Central memory CD4-positive, alpha-beta T cell (primary cell): ENCODE data around the gene RILPL1.
"Not testable (repeated sequence)": the region's sequence is repeated elsewhere in the genome, so short reads cannot be mapped to it uniquely, and the experiment has no call there.

Experiments
- DNase-seq: peaks from one replicate; pipeline ENCODE4 v3.0.0; 2022

The RILPL1 gene

DNA sequence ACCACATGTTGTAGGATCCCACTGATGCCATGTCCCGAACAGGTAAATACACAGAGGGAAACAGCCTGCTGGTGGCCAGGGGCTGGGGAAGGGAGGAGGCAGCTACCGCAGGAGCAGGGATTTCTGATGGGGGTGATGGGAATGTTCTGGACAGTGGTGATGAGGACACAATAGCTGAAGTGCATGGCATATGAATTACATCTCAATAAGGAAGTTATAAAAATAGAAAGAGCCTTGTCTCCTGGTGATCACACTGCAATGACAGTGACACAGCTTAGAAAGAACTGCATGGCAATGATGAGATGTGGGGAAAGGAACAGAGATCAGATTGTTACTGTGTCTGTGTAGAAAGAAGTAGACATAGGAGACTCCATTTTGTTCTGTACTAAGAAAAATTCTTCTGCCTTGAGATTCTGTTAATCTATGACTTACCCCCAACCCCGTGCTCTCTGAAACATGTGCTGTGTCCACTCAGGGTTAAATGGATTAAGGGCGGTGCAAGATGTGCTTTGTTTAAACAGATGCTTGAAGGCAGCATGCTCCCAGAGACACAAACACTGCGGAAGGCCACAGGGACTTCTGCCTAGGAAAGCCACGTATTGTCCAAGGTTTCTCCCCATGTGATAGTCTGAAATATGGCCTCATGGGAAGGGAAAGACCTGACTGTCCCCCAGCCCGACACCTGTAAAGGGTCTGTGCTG, 41.0 kb downstream of the RILPL1 start:
- not testable (repeated sequence) for DNase-seq

DNA sequence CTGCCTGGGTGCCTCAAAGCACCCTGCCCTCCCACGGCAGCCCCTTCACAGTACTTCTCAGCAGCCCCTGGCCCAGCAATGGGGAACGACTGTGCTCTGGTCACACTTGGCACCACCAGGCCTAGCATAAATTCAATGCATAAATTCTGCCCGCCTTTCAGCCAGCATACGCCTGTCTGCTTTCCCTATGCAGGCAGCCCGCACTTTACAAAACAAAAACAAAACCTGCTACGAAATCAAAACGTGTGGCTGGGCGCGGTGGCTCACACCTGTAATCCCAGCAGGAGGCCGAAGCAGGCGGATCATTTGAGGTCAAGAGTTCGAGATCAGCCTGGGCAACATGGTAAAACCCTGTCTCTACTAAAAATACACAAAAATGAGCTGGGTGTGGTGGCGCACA, 42.0 kb downstream of the RILPL1 start:
- DNase-seq = no peak

DNA sequence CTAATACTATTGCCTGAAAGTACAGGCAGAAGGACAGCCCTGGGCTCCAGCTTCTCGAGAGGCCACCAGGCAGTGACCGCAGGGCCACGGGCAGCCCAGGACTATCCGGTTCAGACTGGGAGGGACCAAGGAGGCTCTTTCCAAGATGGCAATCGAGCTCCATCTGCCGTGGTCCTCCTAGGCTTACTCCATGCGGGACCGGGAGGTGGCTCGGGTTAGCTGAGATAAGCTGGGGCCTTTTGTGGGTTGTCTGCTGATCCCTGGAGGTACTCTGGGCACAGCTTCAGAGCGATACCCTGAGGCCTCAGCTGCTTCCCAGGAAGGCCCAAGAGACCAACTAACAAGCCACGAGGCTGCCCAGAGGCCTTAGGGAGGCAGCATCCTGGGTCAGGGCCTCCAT, 42.5 kb downstream of the RILPL1 start:
- no peak for DNase-seq

DNA sequence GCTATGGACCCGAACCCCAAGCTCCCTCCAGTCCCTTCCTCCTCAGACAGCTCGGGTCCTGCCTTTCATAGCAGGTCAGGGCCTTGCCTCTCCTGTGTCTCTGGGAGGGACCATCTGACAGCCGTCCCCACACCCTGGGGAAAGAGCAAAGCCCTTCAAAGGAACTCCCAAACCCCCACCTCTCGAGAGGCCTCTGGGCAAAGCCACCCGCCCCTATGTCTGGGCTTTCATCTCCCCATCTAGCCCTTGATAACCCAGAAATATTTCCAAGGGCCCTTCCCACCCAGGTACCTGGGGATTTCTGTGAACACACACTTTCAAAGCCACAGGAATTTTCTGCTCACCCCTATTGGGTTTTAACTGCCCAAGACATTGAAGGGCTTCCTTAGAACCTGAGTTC, 43.4 kb downstream of the RILPL1 start:
- no peak for DNase-seq

DNA sequence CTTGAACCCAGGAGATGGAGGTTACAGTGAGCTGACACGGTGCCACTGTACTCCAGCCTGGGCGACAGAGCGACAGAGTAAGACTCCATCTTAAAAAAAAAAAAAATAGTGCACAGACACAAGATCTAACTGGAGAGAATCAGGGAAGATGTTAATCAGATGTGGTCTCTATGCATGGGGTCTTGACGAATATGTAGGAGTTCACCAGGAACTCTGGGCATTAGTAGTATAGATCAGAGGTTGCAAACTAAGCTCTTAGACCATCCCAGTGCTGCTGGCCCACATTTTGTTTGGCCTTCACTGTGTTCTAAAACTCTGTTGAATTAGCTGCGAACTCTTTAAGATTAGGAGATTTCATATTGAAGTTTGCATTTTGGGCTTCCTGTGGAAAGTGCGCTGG, 43.9 kb downstream of the RILPL1 start:
- DNase-seq = no peak

DNA sequence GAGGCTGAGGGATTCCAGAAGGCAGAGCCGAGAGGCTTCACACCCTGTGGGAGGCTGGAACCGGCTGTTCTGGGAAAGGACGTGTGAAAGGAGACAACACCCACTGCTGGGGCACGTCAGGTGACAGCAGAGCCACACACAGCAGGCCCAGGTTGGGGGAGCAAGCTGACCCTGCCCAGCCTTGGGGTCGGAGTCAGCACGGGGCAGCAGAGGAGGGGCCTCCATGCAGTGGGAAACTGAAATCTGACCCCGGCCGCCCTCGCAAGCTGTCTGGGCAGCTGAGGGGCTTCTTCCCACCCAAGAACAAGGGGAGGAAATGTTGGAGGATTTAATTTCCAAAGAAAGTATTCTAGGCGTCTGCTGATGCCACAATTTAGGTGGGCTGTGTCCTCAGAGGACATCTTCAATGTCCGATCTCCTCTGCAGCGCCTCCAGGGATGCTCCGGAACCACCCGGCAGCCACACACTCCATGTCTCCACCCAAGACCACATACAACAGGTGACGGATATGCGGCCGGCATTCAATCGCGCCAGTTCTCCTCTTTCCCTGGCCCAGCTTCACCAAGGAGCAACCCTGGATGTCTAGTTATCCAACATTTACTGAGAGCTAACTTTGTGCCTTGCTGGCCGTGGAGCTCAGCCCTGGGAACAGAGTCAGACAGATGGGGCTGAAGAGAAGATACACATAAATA, 44.8 kb downstream of the RILPL1 start:
- no peak for DNase-seq

DNA sequence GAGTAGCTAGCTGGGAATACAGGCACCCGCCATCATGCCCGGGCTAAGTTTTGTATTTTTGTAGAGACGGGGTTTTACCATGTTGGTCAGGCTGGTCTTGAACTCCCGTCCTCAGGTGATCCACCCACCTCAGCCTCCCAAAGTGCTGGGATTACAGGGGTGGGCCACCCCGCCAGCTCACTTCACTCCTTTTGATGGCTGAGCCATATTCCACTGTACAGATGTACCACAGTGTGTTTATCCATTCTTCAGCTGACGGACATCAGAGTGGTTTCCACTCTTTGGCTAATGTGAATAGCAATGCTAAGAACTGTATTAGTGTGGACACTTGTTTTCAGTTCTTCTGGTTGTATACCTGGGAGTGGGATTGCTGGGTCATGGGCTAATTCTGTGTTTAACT, 46.1 kb downstream of the RILPL1 start:
- DNase-seq = no peak

DNA sequence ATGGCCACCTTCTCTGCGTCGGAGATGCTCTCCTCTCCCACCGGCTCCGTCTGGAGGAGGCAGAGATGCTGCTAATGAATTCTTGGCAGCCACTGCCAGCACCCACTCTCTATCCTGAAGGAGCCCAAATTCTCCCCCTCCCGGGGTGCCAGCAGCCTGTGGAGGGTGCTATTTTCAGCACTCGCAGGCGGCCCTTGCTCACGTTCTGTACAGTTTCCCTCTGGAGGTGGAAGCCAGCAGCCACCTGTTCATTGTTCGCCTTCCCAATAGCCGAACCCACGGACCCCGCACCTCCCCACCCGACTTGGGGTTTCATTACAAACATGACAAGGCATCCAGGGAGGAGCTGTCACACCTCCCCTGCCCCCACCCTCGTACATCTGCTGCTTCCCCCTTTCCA, 47.8 kb downstream of the RILPL1 start:
- DNase-seq = no peak

DNA sequence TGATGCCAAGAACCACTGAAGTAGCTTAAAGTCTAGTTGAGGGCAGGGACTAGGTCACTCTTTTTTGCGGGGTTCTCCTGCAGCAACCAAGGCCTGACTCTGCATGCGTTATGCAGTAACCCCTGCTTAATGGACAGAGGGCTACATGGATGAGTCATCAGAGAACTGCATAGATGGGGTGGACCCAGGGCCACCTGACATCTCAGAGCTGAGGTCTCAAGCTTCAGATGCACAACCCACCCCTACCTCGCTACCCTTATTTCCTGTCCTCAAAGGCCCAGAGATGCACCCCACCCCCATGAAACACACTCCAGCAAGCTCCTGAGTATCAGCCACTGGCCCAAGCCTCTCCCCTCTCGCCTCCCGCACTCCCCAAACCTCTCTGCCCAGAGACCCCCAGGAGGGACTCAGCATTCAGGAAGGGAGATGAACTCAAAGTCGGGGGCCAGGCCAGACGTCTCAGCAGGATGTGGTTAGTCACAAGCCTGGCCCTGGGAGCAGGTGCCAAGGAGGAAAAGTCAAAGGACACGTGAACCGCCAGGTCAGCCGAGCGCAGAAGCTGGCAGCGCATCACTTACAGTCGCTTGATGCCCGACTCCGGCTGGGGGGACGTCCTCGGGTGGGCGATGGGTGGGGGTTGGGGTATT, 49.8 kb downstream of the RILPL1 start:
- no peak for DNase-seq

DNA sequence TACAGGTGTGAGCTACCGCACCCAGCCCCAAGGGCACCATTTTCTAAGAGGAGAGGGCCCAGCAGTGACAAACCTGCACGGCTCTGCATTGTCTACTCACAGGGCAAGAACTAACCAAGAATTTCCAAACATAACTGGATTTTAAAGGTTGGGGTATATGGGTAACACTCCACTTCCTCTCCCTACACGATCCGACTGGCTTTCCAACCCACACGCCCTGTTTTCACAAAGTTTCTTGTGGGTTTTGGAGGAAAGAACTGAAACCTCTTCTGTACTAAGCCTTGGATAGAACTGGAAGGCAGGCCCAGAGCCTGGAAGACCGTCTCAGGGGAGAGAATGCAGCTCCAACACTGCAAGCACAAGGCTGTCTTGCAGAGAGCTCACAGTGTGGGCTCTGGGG, 50.6 kb downstream of the RILPL1 start:
- no peak for DNase-seq

DNA sequence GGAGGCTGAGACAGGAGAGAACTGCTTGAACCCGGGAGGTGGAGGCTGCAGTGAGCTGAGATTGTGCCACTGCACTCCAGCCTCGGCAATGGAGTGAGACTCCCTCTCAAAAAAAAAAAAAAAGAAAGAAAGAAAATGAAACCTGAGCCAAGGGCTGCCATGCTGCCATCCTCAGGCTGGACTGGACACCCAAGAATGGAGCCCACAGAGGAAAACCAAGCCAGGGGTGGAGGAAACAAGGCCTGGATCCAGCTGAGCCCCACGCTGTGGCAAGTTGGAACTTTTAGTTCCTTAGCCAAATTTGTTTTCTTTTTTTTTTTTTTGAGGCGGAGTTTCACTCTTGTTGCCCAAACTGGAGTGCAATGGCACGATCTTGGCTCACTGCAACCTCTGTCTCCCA, 52.3 kb downstream of the RILPL1 start:
- not testable (repeated sequence) for DNase-seq

DNA sequence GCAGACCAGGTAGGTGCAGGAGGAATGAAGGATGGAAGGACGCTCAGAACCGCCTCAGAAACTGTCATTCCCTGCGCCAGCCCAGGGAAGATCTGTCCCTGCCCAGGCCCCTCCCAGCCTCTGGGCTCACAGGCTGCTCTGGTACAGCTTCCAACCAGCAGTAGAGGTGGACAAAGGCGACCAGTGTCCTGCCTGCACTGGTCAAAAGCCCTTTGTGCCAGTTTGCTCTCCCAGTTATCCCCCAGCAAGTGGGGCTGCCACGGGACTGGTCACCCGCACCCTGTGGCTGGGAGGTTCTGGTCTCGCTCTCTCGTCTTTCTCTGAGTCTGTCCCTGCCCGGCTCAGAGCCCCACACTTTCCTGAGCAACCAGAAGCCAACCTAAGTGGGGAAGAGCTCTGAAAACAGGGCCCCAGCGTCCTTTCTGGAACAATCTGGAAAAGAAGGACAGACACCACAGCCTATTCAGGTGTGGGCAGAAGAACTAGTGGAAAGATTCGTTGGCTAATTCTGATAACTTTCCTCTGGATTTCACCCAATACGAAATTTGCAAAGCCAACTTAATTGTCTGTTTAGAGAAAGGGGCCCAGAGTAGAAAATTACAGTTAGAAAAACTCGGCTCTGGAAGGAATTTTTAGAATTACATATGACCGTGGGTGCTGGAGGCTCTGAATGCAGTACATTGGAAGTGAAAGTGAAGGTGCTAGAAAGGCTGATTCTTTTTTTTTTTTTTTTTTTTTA, 53.9 kb downstream of the RILPL1 start:
- no peak for DNase-seq

DNA sequence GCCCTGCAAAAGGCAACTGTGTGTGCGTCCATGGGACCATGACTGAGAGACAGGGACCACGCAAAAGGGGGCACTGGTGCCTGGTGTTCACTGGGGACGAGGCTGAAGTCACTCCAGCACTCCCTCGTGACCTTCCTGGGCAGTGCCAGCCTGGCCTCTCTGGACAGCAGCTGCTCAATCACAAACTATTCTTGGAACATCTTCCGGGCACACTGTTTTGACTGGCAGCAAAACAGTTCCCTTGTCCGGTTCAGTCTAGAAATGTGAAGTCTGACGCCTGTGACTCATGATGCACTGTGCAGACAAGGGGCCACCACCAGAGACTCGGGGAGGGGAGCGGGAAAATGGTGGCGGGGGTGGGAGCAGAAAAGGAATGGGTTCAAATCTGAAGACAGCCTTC, 54.8 kb downstream of the RILPL1 start:
- no peak for DNase-seq

DNA sequence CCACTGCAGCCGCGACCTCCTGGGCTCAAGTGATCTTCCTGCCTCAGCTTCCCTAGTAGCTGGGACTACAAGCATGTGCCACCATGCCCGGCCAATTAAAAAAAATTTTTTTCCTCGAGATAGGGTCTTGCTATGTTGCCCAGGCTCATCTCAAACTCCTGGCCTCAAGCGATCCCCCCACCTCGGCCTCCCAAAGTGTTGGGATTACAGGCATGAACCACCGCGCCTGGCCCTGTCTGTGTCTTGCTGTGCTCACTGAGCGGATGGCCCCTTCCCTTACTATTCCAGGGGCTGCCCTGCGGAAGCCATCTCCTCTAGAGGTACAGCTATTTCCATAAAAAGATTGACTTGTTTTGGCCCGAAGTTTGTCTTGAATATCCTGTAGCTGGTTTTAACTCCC, 55.5 kb downstream of the RILPL1 start:
- no peak for DNase-seq

DNA sequence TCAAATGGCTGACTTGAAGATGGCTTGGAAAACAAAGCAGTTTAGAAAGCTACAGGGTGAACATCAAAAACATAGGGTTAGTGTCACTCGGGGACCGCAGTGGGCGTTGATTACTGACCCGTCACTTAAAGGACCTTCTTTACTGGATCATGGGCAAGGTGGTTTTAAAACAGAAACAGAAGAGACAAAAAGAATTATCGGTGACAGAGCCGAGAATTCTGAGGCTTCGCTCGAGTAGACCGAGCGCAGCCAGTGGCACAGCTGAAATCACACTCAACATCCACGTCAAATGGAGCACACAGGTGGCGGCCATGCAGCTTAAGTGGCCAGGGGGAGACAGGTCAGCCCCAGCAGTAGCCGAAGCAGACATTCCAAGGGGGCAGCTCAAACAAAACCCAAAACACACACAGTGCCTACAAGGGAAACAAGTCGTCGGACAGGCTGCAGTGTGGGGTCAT, 58.2 kb downstream of the RILPL1 start:
- no peak for DNase-seq

DNA sequence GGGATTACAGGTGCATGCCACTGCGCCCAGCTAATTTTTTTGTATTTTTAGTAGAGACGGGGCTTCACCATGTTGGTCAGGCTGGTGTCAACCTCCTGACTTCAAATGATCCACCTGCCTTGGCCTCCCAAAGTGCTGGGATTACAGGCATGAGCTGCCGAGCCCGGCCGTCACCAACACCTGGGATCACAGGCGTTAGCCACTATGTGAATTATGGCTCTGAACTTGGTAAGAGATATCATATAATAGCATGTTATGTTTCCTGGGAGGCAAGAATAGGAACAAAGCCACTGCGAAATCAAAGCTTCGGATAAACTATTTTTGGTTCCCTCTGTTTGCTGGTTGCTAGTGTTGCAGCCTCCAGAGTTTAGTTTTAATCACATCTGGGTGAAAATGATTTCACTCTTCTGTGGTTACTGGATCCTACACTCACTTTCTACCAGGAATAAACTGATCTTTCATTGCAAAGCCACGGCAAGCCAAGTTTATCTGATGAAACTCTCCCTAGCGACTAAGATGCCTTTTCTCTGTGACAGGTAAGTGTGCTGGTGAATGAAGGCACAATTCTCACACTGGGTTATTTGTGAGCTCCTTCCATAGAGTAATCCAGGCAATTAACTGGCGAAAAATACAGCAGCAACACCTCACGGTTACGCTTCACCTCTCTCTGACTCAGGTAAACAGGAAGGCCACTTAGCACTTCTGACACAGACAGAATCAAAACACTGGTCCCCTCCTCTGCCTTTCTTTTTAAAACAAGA, 58.9 kb downstream of the RILPL1 start:
- DNase-seq = peak; percentile 31

DNA sequence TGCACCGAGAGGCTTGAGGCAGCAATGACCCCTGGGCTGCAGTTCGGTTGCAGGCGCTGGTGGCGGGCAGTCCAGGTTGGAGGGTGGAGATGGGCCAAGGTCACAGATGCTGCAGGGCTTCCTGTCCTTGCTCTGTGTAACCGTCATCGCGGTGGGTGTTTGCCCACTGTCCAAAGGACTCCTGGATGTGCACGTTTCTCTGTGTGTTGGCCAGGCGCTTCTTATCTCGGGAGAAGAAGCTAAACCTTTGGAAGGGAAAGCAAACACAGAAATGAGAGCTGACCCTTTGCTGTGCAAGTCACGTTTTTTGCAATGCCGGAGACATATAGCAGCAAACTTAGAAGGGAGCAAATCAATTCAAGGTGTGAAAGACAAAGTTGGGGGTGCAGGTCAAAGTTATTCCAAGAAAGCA, 61.1 kb downstream of the RILPL1 start:
- no peak for DNase-seq

DNA sequence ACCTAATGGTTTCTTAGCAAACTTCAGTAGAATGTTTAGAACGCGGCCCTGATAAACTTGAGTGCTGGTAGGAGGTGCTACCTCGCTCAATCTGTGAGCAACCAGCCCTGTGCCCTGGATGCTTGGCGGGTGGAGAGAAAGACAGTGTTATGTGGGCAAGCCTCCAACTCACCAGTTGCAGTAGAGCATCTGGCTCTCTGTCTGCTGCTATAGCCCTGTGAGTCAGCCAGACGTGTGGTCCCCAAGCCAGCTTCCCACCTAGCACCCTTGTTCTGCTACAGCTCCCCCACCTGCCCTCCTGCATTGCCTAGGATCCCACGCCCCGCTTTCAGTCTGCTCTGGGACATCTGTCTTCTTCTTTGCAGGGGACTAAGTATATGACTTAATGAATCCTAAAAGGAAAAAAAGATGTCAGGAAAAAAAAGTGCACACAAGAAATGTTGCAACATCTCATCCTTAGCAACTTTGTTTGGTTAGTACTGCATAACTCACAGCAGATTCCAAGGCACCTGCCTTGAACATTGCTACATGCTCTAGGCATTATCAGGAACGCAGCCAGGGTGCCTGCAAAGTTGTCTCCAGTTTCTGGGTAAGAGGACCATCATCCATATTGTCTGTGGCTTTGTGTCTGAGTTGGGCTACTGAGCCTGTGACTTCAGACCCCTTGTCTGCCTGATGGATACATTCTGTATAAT, 62.0 kb downstream of the RILPL1 start:
- DNase-seq = no peak

DNA sequence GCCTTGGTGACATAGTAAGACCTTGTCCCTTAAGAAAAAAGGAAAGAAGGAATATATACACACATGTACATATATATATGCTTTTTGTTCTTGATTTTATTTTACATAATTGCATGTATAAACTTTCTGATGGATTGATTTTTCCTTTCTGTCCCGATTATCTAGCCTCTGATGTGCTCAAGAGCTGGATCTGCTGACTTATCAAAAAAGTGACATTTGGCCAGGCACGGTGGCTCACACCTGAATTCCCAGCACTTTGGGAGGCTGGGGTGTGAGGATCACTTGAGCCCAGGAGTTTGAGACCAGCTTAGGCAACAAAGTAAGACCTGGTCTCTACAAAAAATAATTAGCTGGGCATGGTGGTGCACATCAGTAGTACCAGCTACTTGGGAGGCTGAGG, 63.5 kb downstream of the RILPL1 start:
- no peak for DNase-seq

DNA sequence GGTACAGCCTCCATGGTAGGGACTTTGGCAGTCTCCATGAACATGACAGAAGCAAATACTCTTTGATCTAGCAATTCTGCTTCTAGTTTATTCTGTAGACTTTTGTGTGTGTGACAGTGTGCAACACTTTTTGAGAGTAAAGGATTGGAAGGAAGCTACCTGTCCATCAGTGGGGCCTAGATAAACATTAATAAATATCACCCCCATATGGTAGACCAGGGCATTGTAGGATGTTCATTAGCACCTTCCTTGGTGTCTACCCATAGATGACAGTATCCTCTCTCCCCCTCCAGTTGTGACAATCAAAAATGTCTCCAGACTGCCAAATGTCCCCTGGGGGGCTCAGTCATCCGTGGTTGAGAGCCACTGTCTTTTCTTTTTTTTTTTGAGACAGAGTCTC, 64.7 kb downstream of the RILPL1 start:
- DNase-seq = no peak

DNA sequence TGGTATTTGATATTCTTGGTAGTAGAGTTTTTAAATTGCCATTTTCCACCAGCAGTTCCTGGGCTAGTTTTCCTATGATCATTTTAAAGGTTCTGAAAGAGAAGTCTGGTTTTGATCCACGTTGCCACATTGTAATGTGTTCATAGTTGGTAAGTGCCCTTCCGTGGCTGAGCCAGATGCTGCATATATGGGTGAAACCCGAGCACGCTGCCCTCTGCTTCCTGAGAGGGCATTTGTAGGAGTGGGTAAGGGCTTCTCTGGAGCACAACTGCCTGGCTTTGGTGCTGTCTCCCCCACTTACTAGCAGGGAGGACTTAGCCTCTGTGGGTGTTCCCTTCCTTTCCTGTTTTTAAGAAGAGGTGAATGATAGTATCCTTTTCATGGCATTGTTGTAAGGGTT, 68.4 kb downstream of the RILPL1 start:
- DNase-seq = no peak

DNA sequence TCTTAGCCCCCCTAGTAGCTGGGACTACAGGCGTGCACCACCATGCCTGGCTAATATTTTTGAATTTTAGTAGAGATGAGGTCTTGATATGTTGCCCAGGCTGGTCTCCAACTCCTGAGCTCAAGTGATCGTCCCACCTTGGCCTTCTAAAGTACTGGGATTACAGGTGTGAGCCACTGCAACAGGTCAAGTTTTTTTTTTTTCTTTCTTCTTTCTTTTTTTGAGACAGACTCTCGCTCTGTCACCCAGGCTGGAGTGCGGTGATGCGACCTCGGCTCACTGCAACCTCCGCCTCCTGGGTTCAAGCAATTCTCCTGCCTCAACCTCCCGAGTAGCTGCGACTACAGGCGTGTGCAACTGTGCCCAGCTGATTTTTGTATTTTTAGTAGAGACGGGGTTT, 70.3 kb downstream of the RILPL1 start:
- DNase-seq = not testable (repeated sequence)
